GM21786 (cell line): Measurements from ENCODE around the gene RLBP1.
"Not testable (repeated sequence)": the region's sequence is repeated elsewhere in the genome, so short reads cannot be mapped to it uniquely, and the experiment has no call there.

Experiments
- ATAC-seq: cut with Tn5 transposase; IDR thresholded peaks from one replicate; pipeline ENCODE4 v1.9.1; 2021; ENCODE audit not compliant: unreplicated experiment

Gene RLBP1

DNA sequence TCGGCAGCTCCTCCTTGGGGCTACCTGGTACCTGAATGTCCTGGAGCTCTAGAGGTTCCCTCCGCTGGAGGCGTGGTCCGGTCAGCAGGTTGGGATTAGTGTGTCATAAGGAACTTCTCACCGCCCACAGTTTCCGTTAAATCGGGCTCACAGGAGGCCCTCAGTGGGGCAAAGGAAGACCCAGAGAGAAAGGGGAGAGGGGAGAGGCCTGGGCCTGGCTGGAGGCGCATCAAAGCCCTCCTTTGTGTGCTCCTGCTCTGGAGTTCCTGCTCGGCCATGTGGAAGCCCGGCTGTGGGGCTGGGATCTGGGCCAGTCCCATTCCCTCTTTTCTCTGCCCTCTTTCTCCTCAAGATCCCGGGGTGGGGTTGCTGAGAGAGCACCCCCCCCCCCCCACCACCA, at the start of gene RLBP1:
Gene RLBP1 (minus strand): TSS at position 37 of the 400 bp plus-strand sequence. CDS start 2,604 bp downstream, outside the sequence.
- ATAC-seq, result no peak

DNA sequence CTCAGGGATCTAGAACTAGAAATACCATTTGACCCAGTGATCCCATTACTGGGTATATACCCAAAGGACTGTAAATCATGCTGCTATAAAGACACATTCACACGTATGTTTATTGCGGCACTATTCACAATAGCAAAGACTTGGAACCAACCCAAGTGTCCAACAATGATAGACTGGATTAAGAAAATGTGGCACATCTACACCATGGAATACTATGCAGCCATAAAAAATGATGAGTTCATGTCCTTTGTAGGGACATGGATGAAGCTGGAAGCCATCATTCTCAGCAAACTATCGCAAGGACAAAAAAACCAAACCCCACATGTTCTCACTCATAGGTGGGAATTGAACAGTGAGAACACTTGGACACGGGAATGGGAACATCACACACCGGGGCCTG, 28.8 kb upstream of the RLBP1 start:
- not testable (repeated sequence) for ATAC-seq

DNA sequence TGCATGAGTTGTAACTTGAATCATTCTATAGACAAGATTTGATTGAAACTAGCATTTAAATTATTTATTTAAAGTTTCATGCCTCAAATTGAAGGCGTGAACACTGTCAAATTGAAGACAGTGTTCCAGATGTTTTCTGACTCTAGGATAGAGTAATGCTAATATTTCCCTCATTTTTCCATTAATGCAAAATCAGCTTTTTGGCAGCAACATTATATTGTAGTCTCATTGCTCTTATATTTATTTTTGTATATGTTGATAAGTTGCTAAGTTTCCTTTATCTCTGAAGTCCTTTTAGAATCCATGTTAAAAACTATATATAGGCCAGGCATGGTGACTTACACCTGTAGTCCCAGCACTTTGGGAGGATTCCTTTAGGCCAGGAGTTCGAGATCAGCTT, 27.2 kb upstream of the RLBP1 start:
- no peak for ATAC-seq

DNA sequence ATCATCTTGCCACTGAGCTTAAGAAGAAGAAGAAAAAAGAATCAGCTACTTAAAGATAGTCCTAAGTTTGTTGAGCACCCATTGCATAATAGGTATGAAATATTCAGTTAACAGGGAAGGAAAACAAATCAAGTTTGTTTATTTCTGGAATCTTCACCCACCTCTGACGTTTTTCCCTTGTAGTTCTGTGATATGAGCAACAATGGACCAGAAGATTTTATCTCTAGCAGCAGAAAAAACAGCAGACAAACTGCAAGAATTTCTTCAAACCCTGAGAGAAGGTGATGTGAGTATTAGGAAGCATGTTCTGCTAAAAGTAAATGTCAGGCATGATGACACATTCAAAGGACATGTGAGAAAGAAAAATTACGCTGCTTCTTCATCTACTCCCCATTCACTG, 26.1 kb upstream of the RLBP1 start:
- ATAC-seq, result no peak

DNA sequence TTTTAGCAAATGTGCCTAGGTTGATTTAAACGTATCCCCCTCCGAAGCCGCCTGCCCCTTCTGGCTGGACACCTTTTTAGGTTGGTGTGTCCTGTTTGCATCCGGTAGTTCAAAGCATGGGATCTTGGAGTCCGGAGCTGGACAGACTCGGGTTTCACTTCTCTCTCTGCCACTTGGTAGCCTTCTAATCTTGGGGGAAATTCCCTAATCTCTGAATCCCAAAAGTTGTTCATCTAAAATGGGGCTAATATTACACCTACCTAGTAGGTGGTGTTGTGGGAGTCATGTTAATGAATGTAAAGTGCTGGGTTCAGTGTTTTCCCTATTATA, 23.2 kb upstream of the RLBP1 start:
- peak; percentile 10 for ATAC-seq

DNA sequence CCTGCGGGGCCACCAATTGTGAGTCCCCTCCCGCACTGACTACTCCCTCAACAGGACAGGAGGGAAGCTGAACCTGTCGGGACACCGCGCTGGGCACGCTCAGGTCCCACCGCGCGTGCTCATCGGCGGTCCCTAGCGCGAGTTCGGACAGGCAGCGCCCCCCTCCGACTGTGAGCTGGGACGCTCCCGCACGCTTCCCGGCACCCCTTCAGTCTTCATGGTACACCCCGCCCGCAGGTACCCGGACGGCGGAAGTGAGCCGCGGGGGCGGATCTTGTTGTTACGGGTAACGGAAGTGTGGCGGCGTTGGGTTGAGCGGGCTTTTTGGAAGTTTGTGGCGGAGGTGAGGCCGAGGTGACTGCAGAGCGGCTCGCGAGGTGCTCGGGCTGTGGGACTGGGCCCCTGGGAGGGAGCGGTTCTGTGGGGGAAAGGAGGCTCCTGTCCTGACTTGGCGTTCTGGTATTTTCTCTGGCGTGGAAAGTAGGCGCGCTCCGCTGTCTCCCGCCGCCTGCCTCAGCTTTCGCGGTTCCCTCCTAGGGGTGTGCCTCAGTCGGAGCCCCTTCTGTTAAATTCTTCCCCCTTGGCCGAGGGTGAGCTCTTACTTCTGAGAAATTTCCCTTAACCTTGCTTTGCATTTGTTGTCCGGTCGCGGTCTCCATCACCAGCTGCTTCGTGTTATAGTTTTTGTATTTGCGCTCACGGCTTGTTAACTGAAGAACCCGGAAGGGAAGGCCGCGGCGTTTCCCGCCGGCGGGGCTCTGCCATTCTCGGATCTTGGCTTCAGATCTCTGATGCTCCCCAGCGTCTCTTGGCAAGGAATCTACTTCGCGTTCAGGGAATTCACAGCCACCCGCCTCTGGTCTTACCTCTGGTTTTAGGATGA, 22.6 kb upstream of the RLBP1 start, which contains the start of gene FANCI:
Gene FANCI (plus strand): TSS at position 289 of the 883 bp plus-strand sequence. CDS start 3,669 bp downstream, outside the sequence.
- ATAC-seq, result peak; percentile 95

DNA sequence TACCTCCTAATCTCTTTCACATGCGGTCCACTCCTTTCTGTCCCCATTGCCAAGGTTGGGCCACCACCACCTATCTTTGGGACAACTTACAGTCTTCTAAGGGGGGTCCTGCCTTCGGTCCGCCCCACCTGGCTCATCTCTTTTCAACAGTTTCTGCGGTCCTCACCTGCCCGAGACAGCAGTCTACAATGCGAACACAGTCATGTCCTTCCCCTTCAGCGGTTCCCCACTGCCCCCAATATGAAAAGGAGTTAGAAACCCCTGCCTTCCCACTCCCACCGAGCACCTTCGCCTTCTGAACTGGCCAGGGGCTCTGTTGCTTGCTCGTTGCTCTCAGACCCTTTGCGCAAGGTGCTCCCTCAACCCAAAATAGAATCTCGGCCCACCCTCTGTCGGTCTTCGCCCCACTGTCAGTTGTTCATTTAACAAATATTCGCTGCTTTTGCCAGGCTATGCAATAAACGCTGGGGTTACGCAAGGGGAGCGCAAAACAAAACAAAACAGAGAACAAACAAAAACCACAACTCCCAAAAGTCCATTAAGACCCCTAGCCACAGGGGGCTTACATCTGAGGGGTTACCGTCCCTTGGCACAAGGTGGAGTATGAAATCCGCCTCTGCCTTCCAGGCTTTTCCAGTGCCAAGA, 21.8 kb upstream of the RLBP1 start:
- ATAC-seq, result no peak

DNA sequence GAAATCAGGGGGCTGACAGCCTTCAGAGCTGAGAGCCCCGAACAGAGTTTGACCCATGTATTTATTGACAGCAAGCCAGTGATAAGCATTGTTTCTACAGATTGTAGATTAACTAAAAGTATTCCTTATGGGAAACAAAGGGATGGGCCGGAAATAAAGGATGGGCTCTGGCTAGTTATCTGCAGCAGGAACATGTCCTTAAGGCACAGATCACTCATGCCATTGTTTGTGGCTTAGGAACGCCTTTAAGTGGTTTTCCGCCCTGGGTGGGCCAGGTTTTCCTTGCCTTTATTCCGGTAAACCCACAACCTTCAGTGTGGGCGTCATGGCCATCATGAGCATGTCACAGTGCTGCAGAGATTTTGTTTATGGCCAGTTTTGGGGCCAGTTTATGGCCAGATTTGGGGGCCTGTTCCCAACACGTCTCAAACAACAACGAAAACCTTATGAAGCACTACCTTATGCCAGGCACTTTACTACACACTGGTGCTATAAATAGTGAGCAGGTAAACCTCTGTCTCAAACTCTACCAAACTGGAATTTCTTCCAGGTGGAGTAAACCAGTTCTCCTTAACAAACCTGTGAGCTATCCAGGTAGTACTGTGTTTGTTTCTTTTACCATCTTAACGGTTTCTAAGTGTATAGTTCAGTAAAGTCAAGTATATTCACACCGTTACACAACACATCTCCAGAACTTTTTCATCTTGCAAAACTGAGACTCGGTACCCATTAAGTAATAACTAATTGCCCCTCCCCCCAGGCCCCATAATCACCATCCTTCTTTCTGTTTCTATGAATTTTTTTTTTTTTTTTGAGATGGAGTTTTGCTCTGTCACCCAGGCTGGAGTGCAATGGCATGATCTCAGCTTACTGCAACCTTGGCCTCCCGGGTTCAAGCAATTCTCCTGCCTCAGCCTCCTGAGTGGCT, 18.8 kb upstream of the RLBP1 start:
- not testable (repeated sequence) for ATAC-seq

DNA sequence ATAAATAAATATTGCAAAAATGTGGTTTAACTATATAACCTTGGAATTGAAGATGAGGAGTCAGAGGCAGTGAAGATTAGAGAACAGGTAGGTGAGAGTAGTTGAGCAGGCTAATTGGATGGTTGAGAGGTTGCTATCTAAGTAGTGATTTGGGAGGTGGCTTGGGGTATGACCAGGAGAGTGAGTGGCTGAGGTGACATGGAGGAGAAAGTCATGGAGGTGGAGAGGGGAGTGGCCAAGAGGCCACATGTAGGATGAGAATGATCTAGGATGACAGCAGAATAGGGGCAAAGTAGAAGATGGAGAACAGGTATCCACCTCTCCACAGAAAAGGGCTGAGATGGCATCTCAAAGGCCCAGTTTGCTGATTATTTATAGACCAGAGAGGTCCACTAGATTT, 10.5 kb upstream of the RLBP1 start:
- ATAC-seq, result no peak

DNA sequence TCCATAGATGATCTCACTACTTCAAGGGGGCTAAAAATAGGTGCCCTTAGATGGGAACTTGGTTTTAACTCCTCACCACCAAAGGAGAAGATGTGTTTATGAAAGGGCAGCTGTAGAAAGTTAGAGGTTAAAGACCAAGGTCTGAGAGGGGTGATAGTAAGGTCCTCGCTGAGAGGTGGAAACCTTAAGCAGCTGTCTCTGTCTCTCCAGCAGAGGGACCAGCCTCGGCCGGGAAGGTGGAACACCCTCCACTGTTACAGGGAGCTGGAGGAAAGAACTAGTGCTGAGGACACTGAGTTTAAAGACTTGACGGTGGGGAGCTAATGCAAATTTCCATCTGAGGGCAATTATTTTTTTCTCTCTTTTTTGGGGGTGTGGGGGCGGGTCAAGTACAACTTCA, 8.9 kb upstream of the RLBP1 start:
- no peak for ATAC-seq

DNA sequence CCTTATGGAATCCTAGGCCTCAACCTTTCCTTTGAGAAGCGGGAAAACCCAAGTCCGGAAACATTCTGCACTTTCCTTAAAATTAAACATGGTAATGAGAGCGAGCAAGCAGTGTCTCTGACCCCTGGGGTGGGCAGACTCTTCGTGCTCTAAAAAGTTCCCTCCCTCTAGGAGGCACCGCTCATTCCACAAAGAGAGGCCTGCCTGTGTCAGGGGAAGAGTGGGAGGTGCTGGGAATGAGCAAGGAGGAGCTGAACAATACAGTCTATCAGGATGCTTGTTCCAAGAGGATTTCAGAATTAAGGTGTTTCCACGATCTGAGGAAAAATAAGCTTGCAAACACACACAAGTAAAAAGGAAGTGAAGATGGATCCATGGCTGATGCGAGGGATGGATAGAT, 6.0 kb upstream of the RLBP1 start:
- ATAC-seq, result no peak

DNA sequence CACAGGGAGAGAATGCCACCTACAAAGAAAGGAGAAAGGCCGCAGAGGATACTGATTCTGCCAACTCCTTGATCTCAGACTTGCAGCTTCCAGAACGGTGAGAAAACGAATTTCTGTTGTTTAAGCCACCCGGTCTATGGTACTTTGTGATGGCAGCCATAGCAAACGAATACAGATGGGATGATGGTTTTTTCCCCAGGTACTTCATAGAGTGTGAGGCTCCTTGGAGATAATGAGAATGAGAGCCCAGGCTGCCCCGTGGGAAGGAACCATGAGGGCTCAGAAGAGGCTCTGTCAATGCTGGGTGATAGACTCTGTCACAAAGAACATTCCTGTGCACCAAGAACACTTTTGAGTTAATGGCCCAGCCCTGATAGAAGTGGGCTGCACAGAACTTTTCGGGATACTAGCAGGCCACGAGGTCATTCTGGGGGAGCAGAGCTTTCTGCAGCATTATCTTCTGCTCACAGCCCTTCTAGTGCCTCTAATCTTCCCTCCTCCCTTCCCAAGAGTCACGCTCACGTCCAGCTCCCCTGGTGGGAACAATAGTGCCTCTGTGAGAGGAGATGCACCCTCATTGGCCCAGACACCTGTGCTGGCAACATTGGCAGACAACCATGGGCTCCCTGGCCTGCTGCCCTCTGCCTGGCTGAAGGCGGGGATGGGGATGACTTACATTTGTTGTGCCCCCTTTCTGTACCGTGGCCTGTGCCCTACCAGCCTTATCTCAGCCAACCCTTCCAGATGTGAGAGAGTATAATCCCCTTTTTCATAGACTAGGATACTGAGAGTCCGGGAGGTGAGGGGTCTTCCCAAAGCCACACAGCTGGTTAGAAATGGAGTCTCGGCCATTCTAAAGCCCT, 5.2 kb upstream of the RLBP1 start:
- ATAC-seq, result no peak

DNA sequence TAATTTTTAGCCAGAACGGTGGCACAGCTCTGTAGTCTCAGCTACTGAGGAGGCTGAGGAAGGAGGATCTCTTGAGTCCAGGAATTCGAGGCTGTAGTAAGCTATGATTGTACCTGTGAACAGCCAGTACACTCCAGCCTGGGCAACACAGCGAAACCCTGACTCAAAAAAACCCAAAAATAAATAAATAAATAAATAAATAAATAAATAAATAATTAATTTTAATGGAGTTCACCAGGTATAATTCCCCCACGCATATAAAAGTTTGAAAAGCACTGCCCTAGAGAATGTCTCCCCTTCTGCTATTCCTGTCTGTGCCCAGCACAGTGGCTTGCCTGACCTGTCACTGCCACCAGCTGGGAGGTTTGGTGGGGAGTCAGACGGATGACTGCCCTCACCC, 4.2 kb upstream of the RLBP1 start:
- ATAC-seq, result no peak

DNA sequence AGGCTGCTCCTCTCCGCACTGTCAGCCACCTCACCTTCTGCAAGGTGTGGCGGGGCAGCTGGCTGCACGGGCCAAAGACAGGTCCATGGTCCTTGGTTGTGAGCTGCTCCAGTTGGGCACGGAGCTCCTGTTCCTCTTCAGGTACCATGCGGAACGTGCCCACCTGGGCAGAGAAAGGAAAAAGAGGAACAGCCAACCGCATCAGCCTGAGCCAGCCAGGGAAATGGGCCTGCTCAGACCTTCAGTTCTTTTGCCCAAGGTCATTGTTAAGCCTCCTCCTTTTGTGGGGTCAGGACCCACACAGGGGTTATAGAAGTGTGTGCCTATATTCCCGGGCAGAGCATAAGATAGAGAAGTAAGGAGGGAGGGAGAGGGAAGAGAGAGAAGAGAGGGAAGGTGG, 2.8 kb downstream of the RLBP1 start:
- ATAC-seq, result no peak

DNA sequence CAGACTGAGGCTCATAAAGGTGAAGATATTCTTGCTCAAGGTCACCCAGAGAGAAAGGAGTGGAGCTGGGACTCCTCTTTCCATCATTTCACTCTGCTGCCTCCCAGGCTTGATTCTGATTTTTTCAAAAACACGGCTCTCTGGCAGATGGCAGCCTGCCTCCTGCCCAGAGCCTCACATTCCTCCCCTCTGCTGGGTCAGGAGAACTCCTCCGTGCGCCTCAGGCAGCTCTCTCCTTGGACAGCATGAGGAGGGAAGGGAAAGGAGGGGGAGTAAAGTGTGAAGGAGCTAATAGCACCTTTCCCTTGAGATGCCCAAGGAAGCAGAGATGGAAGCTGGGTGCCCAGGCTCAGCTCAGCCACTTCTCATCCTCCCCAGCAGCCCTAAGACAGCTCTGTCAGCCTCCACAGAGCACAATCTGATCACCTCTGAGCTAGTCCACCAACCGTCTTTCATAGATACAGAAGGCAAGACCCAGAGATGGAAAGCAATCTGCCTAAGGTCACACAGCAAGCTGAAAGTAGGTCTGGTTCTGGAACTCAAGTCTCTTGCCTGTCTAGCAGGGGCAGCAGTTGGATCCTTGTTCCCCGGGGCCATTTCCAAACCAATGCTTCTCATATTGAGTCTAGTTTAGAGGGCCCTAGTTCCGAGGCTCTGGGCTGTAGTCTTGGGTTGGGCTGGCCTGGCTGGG, 3.5 kb downstream of the RLBP1 start:
- ATAC-seq, result no peak

DNA sequence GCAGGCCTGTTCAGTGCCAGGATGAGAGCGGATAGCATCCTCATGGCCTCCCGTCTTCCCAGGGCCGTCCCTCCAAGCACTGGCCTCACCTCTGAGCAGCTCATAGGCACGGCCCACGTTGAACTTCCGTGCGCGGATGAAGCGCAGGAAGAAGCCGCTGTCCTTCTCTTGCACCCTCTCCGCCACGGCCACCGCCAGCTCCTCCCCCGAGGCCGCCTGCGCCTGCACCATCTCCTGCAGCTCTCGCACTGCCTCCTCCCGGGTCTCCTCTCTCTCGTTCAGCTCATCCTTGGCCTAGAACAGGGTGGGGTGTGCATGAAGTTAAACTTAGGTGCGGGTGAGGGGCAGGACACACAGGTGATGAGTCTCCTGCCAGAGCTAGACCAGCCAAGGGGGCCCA, 4.3 kb downstream of the RLBP1 start:
- ATAC-seq, result no peak

DNA sequence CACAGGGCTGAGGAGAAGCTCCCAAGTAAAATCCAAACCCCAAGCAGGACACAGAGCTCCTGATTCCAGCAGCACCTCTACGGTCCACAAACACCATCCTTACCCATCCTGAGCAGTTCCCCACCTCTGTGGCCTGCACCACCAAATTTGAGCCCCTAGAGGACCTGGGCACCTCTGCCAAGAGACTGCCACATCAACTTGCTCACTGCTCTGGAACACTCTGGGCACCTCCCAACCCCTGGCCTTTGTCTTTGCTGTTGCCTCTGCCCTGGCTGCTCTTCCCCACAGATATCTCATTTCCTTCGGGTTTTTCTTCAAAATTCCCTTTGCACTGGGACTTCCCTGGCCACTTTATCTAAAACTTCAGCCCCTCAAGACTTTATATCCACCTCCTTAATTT, 5.8 kb downstream of the RLBP1 start:
- ATAC-seq, result no peak

DNA sequence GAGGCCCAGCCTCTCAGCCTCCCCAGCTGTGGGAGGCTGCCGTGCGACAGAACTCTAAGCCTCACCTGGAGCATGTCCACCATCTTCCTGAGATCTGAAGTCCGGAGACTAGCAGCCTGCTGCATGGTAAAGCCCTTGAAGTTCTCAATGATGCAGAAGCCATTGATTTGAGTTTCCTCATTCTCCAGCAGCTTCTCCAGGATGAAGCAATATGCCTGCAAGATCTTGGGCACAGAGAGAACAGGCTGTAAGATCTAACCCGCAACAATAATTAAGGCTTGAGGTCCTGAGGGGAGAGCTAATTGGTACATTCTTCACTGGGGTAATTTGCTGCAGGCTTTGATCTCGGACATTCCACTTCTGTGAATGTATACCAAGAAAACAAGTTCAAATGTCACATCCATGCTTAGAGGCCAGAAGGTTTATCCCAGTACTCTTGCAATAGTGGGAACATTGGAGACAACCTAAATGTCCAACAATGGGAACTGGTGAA, 9.7 kb downstream of the RLBP1 start:
- no peak for ATAC-seq

DNA sequence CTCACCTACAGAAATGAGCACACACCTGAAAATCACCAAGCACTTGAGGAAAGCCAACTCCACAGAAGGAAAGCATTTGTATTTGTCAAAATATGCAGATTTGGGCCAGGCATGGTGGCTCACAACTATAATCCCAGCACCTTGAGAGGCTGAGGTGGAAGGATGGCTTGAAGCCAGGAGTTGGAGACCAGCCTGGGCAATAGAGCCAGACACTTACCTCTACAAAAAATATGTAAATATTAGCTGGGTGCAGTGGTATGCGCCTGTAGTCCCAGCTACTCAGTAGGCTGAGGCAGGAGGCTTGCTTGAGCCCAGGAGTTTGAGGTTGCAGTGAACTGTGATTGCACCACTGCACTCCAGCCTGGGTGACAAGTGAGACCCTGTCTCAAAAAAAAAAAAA, 12.3 kb downstream of the RLBP1 start:
- no peak for ATAC-seq

DNA sequence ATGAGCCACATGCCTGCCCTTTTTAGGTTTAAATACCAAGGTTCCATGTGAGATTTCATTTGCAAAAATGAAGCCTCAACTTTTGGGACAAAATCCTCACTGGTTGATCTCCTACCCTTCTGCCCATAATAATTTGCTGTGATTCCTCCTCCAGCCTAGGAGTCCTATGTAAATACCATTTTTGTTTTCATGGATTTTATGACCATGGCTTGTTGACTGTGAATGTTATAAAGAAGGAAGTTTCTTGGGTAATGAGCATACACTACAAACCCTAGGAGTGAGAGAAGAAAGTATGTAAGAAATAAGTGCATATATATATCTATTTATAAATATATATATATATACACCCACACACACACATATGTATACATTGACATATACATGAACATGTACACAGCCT, 13.1 kb downstream of the RLBP1 start:
- no peak for ATAC-seq
